Kidney glomerular epithelial cell (primary cell): ENCODE measurements around the gene RIPOR2.
A peak's percentile ranks its signal among the peaks of the same experiment; 100 is the strongest.
"Not testable (repeated sequence)": the region's sequence is repeated elsewhere in the genome, so short reads cannot be mapped to it uniquely, and the experiment has no call there.

Experiments used
- DNase-seq: peaks from one replicate; lab custom pipeline; 2025; lab: John Stamatoyannopoulos, UW

The RIPOR2 gene

DNA sequence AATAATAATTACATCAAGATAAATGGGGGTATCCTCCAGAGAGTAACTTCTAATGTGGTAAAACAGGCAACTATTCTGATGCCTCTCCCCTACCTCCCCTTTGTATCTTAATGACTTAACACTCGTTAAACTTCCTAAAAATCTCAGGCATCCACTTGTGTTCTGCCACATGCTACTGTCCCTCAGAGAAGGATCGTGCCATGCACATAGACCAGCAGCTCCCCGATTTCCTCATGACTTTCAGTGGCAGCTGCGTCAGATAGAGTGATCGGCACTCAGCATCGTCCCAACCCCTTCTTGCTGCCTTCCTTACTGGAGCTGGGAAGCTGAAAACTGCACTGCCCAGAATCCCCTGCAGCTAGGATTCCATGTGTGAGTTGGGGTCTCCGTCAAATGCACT, 32.1 kb downstream of the RIPOR2 start:
- no peak for DNase-seq

DNA sequence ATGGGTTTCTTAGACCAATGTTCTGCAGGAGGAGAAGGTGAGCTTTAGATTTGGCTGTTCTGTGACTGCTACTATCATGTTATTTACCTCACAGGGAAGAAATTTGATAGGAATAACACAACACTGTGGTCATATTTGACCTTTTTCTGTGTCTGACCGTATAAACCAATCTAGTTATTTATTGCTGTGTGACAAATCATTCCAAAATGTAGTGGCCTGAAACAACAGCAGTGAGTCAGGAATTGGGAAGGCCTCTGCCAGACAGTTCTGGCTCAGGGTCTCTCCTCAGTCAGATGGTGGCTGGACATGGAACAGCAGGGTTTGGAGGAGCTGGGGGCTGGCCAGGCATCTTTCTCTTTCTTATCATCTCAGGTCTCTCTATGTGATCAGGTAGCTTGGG, 33.0 kb downstream of the RIPOR2 start:
- peak; percentile 73 for DNase-seq

DNA sequence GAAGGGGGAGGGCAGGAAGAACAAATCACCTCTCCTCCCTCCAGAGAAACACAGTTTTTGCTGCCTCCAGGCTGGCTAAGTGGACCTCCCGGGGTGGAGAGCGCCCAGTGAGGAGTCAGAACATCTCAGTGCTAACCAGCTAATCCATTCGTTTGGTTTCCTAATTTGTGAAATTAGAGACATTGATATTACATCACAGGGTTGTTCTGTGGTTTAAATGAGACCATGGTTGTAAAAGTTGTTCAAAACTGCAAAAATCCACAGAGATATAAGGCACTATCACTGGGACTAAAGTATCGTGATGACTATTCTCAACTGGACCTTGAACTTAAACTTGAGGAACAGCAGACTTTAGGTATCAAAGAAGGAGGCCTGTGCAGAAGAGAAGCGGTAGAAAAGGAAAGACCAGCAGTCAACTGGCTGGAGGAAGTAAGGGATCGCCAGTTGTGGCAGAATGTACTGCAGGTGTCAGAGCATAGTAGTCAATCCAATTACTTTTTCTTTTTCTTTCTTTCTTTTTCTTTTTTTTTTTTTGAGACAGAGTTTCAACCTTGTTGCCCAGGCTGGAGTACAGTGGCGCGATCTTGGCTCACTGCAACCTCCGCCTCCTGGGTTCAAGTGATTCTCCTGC, 33.9 kb downstream of the RIPOR2 start:
- no peak for DNase-seq

DNA sequence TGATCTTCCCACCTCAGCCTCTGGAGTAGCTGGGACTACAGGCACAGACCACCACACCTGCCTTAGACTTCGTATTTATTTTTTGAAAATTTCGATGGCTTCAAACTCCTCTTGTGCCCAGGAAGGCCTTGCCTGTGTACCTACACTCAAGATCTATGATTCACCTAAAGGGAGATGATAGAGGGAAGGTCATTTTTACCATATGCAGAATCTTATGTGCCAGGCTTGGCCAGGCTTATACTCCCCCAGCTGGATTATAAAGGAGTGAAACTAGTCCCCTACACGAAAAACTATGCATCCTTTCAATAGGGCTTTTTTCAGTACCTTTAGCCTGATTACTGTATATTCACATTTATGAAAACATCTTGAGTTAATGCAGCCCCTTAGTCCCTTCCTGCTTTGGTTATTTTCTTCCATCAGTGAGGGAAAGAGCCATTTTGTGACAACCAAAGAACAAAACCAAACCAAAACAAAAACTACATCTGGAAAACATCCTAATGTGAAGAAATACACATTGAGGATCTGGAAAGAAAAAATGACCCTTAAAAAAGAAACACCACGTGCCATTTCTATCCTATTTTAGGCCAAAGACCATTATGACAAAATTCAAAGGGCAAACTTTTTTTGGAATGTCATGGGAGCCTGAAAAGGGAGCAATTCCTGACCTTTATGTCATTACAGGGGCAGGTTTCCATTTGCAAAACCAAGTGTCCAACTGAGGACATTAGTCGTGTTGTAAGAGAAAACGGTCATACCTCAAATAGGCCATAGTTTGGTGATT, 34.7 kb downstream of the RIPOR2 start:
- no peak for DNase-seq

DNA sequence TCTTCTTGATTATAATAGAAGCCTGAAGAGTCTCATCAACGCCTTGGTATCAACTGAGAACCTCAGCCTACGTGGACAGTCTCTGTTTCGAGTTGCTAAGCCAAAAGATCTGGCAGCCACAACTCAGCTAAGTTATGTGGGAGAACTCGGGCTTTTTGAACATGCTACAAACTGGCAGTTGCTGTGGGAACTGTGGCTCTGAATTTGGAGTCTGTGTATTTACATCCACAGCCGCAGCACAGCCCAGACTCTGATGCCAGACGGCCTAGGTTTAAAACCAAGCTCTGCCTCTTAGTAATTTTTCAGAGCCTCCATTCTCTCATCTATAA, 35.8 kb downstream of the RIPOR2 start:
- no peak for DNase-seq

DNA sequence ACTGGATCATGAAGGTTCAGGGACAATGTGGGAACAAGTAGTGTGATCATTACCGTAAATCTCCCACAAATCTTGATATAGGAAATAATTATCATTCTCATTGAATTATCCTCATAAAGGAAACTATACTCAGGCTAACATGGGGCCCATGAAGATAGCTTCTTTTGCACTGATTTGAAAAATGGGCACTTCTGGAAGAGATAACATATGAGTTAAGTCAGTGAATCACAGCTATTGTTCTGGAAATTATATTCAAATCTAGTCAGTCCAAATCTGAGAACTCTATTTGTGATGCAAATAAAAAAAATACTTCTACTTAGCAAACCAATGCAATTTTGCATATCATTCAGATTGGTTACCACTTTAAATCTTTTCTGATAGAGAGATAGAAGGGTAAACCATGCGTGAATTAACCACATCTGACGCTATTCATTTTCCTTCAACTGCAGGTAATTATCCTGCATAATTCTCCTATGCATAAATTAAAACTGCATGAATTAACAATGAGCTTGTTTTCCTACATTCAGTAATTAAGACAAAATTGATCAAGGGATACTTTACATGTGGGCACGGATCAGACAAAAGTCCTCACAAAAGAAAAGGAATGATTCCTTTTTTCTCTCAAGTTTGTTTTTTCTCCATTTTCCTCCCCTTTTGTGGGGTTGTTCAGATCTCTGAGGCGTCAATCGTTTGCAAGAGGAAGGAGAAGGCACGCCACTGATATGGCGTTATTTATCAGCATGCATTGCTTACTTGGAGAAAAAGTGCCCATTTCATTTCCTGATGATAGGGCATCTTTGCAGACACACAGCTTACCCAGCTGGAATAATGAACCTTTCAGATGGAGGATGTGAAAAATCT, 36.4 kb downstream of the RIPOR2 start:
- DNase-seq = no peak

DNA sequence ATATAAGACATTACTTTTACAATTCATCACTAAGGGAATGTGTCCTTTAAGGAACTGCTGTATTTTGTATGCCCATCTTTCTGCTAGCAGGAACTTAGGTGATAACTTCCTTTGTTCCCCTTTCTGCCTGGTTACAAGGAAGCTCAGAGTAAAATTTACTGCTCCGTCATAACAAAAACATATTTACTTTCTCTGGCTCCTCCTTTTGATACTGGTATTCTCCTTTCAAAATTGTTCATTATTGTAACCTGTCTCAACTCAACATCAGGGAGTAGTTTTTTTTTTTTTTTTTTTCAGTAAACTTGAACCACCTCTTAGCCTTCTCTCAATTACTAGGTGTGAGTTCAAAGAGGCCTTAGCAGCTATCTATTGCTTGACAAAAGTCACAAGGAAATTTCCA, 37.1 kb downstream of the RIPOR2 start:
- DNase-seq = no peak

DNA sequence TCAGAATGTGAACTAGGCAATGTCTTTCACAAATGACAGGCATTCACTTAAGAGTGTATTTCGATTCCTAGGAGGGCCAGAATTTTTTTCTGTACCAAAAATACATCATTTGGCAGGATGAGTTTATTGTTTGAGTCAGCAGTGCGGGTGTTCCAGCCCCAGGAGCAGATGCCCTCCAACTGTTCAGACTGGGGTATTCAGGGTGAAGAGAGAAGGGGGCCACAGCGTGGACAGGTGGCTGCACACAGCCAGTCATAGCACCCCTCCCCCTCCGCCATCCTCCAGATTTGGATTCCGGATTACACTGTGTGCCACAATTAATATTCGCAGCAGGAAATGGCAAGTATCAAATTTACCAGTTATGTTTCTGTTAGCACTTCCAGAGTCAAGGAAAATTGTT, 38.6 kb downstream of the RIPOR2 start:
- no peak for DNase-seq

DNA sequence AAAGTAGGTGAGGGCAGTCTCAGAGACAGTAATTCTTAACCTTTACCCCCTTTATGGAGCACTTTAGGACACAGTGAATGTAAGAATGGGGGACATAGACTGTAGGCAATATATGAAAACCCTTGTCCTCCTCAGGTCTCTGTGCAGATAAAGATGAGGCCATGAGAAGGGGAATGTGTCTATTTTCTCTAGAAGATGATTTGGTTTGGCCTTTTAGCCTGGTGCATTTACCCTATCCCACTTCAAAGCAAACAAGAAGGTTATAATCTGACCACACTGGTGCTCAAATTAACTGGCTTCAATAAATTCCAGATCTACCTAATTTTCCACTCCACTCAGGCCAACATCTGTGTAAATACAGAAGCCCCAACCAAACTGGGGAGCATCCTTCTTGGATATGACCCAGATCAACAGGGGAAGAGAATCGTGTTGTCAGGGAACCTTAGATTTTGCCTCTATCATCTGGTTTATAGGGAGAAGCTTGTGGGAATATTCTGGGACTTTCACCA, 42.4 kb downstream of the RIPOR2 start:
- DNase-seq = no peak

DNA sequence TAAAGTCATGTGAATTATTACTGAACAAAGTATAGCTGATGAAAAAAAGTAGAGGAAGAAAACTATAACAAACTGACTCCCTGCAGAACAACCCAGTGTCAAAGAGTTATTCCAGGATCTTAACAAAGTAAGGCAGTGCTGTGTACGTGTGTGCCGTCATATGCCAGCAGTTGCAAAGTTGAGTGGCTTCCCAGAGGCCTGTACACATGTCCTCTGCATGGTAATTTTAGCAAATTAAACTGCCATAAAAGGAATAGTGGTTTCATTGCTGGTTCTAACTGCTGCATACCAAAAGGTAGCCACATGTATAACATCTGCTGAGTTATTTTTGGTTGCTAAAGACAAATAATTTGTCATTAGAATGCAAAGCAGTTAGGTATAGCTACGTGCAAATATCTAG, 44.8 kb downstream of the RIPOR2 start:
- no peak for DNase-seq

DNA sequence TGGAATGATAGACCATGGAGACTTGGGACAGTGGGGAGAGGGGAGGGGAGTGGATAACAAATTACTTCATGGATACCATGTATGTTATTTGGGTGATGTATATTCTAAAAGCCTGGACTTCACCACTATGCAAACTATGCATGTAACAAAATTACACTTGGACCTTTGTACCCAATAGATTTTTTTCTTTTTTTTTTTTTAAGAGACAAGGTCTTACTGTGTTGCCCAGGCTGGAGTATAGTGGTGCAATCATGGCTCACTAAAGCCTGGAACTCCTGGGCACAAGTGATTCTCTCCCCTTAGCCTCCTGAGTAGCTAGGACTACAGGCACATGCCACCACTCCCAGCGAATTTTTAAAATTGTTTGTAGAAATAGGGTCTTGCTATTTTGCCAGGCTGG, 45.3 kb downstream of the RIPOR2 start:
- no peak for DNase-seq

DNA sequence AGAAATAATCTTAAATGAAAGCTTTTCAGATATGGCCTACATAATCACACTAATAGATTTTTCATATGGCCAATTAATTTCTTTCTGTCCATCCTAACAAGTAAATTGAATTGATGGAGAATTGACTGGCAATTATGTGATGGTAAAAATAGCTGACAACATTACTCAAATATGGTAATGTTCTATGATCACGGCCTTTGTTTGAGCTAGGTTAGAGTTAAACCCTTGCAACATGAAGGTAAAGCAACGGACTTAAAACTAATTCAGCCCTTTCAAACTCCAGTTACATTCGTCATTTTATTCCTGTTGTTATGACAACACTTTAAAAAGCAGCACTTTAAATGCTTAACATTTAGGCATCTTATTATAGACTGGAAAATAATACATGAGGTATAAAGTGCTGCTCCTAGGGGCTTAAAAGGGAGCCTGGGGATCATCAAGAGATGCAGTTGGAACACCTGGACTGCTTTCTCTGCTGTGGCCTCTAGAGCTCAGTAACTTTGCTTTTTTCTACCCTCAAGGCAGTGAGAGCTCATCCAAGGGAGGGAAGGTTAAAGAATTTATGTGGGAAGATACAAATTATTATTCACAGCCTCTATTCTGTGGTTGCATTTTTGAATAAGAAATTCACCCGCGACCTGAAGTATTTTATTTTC, 46.9 kb downstream of the RIPOR2 start:
- DNase-seq = no peak

DNA sequence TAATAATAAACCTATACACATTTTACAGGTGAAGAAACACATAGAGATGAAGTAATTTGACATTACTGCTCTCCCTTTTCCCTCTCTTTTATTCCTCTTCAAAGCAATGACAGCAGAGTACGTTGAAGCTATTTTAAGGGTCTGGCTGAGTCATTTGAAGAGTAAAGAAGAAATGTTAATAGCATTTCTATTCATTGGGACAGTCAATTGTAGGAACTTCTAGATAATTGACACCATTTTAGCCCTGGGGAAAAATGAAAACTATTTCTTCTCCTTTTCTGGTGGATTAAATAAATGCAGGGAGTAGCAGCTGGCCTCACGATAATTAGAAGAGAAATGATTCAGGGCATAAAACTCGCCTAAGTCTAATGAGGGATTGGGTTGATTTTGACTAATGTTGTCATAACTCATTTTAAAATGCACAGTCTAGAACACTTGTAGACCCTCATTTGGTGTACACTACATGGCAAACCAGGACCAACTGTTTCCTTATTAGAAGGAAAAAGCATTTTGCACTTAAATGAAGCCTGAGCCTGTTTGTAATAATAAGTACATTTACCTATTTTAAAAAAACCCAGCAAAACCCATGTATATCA, 48.1 kb downstream of the RIPOR2 start:
- no peak for DNase-seq

DNA sequence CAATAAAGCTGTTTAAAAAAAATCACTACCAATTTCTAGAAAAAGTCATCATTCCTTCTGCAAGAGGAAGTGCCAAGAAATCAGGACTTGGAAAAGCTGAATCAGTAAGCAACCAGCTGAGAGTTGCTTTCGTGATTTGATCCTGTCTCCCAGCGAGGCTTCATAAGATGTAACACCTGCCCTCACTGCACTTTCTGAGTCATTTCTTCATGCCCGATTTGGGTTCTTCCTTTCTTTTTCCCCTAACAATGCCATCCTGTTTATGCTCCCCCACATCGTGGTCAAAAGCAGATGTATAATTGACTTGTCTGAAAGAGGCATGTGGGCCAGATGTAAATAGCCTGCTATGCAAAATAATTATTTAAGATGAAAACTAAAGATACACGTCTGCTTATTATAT, 52.1 kb downstream of the RIPOR2 start:
- no peak for DNase-seq

DNA sequence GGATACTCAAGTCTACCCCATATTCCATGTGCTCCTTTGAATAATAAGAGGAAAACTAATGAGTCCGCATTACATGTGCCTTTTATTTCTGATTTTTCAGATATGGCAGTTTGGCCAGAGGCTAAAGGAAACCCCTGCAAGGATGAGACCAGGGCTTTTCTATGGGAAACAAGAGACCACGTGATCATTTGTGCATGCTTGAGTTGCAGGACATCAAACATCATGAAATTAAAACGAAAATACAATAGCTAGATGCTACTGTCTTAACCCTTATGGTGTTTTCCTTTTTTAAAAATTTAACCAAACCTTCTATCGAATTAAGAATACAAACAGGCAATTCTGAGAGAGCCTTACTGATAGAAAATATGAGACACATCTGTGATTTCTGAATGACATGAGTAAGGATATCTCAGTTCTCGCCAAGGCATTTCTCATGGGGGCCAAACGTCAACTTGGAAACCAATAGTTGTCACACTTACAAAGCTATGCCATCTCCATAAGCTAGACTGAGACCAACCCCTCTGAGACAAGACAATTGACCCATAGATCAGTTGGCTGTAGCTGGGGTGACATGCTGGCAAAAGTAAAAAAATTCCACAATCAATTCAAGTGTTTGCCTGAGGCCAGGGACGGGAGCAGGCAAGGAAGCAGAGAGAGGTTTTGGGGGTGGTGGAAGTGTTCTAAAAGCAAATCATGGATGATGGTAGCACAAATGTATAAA, 52.8 kb downstream of the RIPOR2 start:
- no peak for DNase-seq

DNA sequence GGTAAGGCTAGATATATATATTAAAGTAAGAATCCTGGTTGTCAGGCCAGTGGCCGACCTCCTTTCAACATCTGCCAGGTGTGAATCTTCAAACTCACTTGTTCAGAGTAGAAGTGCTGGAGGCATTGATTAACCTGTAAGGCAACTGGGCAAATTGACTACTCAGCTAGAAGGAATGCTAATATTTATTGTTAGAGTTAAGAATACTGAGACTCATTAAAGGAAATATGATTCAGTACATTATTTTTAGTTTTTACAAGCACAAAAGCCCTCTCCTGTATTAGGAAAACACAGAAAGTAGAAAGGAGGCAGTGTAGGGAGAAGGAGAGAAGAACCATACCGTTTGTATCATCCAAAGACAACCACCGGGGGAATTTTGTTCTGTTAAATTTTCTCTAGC, 53.5 kb downstream of the RIPOR2 start:
- DNase-seq = no peak

DNA sequence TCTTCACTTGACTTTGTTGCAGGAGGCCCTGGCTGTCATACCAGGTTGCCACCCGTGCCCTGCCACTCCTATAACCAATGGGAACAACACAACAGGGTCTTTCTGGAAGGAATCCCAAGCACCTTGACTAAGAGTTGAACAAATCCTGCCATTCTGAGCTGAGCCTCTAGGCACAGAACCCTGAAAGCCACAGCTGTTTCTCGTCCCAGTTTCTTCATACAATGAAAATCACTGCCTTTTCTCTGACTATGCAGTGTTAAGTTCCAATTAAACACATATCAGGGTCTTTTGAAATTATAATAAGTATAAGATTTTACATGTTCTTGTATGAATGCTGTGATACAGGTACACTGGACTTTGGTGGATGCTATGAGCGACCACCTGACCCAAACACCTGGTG, 54.4 kb downstream of the RIPOR2 start:
- DNase-seq = no peak

DNA sequence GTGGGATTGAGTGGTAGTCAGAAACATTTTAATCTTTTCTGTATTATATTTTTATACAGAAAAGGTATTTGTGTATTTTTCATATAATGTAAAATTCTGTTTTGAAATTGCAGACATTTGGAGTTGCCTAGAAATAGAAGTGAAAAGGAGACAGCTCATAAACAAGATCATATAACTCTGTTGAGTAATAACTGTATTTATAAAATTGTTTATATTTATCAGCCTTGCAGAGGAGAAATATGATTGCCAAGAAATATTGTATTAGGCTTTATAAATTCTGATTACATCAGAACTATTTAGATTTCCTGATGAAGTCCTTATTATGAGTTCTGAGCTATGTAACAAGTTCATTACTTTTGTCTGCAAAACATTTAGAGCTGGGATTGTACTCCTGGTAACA, 55.3 kb downstream of the RIPOR2 start:
- DNase-seq = no peak

DNA sequence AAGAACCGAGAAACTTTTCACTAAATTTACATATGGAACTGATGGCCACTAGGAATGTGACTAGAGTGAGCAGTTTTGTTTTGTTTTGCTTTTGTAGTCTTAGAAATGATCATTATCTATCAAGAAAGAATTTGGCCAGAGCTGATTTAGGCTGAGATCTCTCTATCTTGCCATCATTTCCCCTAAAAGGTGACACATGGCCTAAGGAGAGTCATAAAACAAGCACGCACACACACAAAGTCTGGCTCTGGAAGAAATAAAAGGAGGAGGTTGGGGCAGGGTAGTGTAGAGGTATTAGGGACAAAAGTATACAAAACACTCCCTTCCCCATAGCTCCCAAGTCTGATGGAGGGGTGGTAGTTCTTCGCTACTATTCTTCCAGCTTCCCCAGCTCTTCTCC, 56.4 kb downstream of the RIPOR2 start:
- no peak for DNase-seq

DNA sequence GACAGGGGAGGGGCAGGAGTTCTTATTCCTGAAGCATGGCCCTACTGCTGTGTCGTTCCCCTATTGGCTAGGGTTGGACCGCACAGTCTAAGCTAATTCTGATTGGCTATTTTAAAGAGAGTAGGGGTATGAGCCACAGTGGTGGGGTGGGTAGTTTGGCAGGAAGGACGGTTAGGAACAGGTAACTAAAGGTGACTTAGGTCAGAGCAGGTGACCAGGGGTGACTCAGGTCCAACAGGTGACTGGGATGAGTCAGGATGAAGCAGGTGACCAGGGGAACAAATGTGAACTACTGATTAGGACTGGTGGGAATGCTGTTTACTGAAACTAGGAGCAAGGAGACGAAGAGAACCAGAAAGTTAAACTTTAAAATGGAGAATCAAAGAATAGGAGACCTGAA, 58.0 kb downstream of the RIPOR2 start:
- not testable (repeated sequence) for DNase-seq
